Germinal center (tissue), 1 donor: ENCODE results near the gene MLXIP.
"Not testable (repeated sequence)": the region's sequence is repeated elsewhere in the genome, so short reads cannot be mapped to it uniquely, and the experiment has no call there.

ENCODE experiments used
- DNase-seq: peaks from one replicate; pipeline ENCODE4 v3.0.0; 2012; ENCODE audit warnings: mixed read lengths, low spot score

Gene MLXIP

GRCh38 chr12:122096591-122097149 is 18.1 kb downstream of the MLXIP start:
- DNase-seq = no peak

- DNase-seq = no peak
Observed at GRCh38 chr12:122097584-122097926, 19.0 kb downstream of the MLXIP start.

GRCh38 chr12:122097927-122098756 is 19.6 kb downstream of the MLXIP start:
- no peak for DNase-seq

GRCh38 chr12:122099280-122099749 is 20.8 kb downstream of the MLXIP start:
- no peak for DNase-seq

GRCh38 chr12:122099856-122100255 is 21.3 kb downstream of the MLXIP start:
- DNase-seq = no peak

- no peak for DNase-seq
Observed at GRCh38 chr12:122100568-122100967, 22.0 kb downstream of the MLXIP start.

GRCh38 chr12:122102331-122102730 is 23.8 kb downstream of the MLXIP start:
- DNase-seq = no peak

GRCh38 chr12:122104844-122105243 is 26.3 kb downstream of the MLXIP start:
- DNase-seq = no peak

- DNase-seq = not testable (repeated sequence)
Observed at GRCh38 chr12:122105496-122105895, 26.9 kb downstream of the MLXIP start.

GRCh38 chr12:122106843-122107242 is 28.3 kb downstream of the MLXIP start:
- DNase-seq = no peak

- DNase-seq = no peak
Observed at GRCh38 chr12:122107261-122107660, 28.7 kb downstream of the MLXIP start.

- DNase-seq = no peak
Observed at GRCh38 chr12:122111089-122111641, 32.6 kb downstream of the MLXIP start.

GRCh38 chr12:122116707-122117535 is 38.4 kb downstream of the MLXIP start:
- no peak for DNase-seq

- no peak for DNase-seq
Observed at GRCh38 chr12:122117979-122118378, 39.4 kb downstream of the MLXIP start.

- not testable (repeated sequence) for DNase-seq
Observed at GRCh38 chr12:122121341-122121740, 42.8 kb downstream of the MLXIP start.

GRCh38 chr12:122121745-122122144 is 43.2 kb downstream of the MLXIP start:
- no peak for DNase-seq

GRCh38 chr12:122123051-122123760 is 44.6 kb downstream of the MLXIP start:
- peak; percentile 76 for DNase-seq

- DNase-seq = no peak
Observed at GRCh38 chr12:122123761-122124145, 45.2 kb downstream of the MLXIP start.

GRCh38 chr12:122124370-122124769 is 45.8 kb downstream of the MLXIP start:
- no peak for DNase-seq

- DNase-seq = no peak
Observed at GRCh38 chr12:122125452-122126341, 47.1 kb downstream of the MLXIP start.

- DNase-seq = no peak
Observed at GRCh38 chr12:122126342-122126635, 47.7 kb downstream of the MLXIP start.
